HFF-Myc (cell line): ENCODE data around the gene DCTD.

Experiments used
- DNase-seq: peaks from one replicate; pipeline ENCODE4 v3.0.0-alpha.2; 2011; ENCODE audit warnings: low read depth; ENCODE audit errors: extremely low read depth
- H3K4me3 ChIP-seq: replicated peaks from 2 replicates; pipeline ENCODE4 v1.5.1; 2011; ENCODE audit warnings: low read depth, mild to moderate bottlenecking, control low read depth, low read length
- CTCF ChIP-seq: IDR thresholded peaks from 2 replicates; pipeline ENCODE4 v1.5.1; 2012; ENCODE audit warnings: mild to moderate bottlenecking, low read depth, low read length, control low read depth; ENCODE audit errors: missing control alignments

DCTD gene

GRCh38 chr4:182880387-182881356 is 36.5 kb downstream of the DCTD start:
- TF ChIP-seq CTCF, result no peak
- no peak overlapping the region for H3K4me3 ChIP-seq
- DNase-seq, result no peak

- no peak for DNase-seq
- H3K4me3 ChIP-seq, result no peak overlapping the region
- TF ChIP-seq CTCF, result no peak
Measured at GRCh38 chr4:182879913-182880312, 37.3 kb downstream of the DCTD start.

- TF ChIP-seq CTCF, result no peak
- H3K4me3 ChIP-seq, result no peak overlapping the region
- no peak for DNase-seq
Measured at GRCh38 chr4:182878633-182879495, 38.3 kb downstream of the DCTD start.

GRCh38 chr4:182877326-182877883 is 39.8 kb downstream of the DCTD start:
- no peak overlapping the region for H3K4me3 ChIP-seq
- DNase-seq, result no peak
- no peak for TF ChIP-seq CTCF

GRCh38 chr4:182876427-182876826 is 40.8 kb downstream of the DCTD start:
- DNase-seq, result no peak
- no peak for TF ChIP-seq CTCF
- no peak overlapping the region for H3K4me3 ChIP-seq

GRCh38 chr4:182875453-182876405 is 41.5 kb downstream of the DCTD start:
- TF ChIP-seq CTCF, result no peak
- no peak overlapping the region for H3K4me3 ChIP-seq

More at GRCh38 chr4:182875453-182876405, 41.5 kb downstream of the DCTD start:
- no peak for DNase-seq
